Nephron progenitor cell (in vitro differentiated cells): Measurements from ENCODE around the gene DAGLA.

ENCODE experiments used
- DNase-seq: peaks from one replicate; pipeline ENCODE4 v3.0.0; 2021
- H3K27ac Mint-ChIP-seq: 2 replicates; pipeline ENCODE4 v1.8.0; 2021; ENCODE audit warnings: mild to moderate bottlenecking, moderate library complexity, mixed read lengths
- H3K27me3 Mint-ChIP-seq: 2 replicates; pipeline ENCODE4 v1.8.0; 2021; ENCODE audit warnings: mild to moderate bottlenecking, low read depth, mixed read lengths; ENCODE audit not compliant: poor library complexity
- H3K36me3 Mint-ChIP-seq: 2 replicates; pipeline ENCODE4 v1.8.0; 2021; ENCODE audit warnings: low read depth, mixed read lengths
- H3K4me1 Mint-ChIP-seq: 2 replicates; pipeline ENCODE4 v1.8.0; 2021; ENCODE audit warnings: mixed read lengths
- H3K4me3 Mint-ChIP-seq: 2 replicates; pipeline ENCODE4 v1.8.0; 2021; ENCODE audit warnings: mild to moderate bottlenecking, moderate library complexity, mixed read lengths
- H3K9me3 Mint-ChIP-seq: 2 replicates; pipeline ENCODE4 v1.8.0; 2021; ENCODE audit warnings: mild to moderate bottlenecking, moderate library complexity, mixed read lengths
- CTCF ChIP-seq: fragments of 200-600 bp; sonication (generic); IDR thresholded peaks from 2 replicates; pipeline ENCODE4 v1.5.0; 2021; ENCODE audit warnings: antibody characterized with exemption

DAGLA gene

GRCh38 chr11:61752117-61752924 is 72.1 kb downstream of the DAGLA start, which contains the start of gene MYRF:
Gene MYRF, plus strand, starts transcription at chr11:61752636. Its CDS starts 109 bp downstream, at chr11:61752745.
- H3K27me3 Mint-ChIP-seq = peaks cover 31% of the 10 kb centered on the region
- peaks cover 74% of the 10 kb centered on the region for H3K4me1 Mint-ChIP-seq
- TF ChIP-seq CTCF = peak; percentile 20
- H3K4me3 Mint-ChIP-seq = peak within 1 kb of the TSS; percentile 86
- peak; percentile 82 for DNase-seq
- no peaks in the 10 kb centered on the region for H3K36me3 Mint-ChIP-seq
- H3K27ac Mint-ChIP-seq = no peak within 1 kb of the TSS
- no peaks in the 10 kb centered on the region for H3K9me3 Mint-ChIP-seq

- no peak overlapping the region for H3K27ac Mint-ChIP-seq
- peaks cover 31% of the 10 kb centered on the region for H3K27me3 Mint-ChIP-seq
- TF ChIP-seq CTCF = no peak
- no peaks in the 10 kb centered on the region for H3K36me3 Mint-ChIP-seq
- H3K9me3 Mint-ChIP-seq = no peaks in the 10 kb centered on the region
- peaks cover 74% of the 10 kb centered on the region for H3K4me1 Mint-ChIP-seq
- DNase-seq = no peak
- peak overlapping the region; percentile 86 for H3K4me3 Mint-ChIP-seq
These were observed 72.8 kb downstream of the DAGLA start for GRCh38 chr11:61752925-61753521.

GRCh38 chr11:61753672-61754071 is 73.5 kb downstream of the DAGLA start:
- no peak overlapping the region for H3K27ac Mint-ChIP-seq
- DNase-seq = no peak
- TF ChIP-seq CTCF = no peak
- H3K27me3 Mint-ChIP-seq = peaks cover 31% of the 10 kb centered on the region
- H3K4me1 Mint-ChIP-seq = peaks cover 73% of the 10 kb centered on the region
- no peaks in the 10 kb centered on the region for H3K36me3 Mint-ChIP-seq
- no peaks in the 10 kb centered on the region for H3K9me3 Mint-ChIP-seq
- H3K4me3 Mint-ChIP-seq = peak overlapping the region; percentile 86

GRCh38 chr11:61754534-61755482 is 74.6 kb downstream of the DAGLA start:
- TF ChIP-seq CTCF = no peak
- Mint-ChIP-seq H3K4me1 (peaks cover 67% of the 10 kb centered on the region), H3K36me3 (no peaks in the 10 kb centered on the region), H3K4me3 (peak overlapping the region; percentile 86), H3K27me3 (peaks cover 31% of the 10 kb centered on the region), H3K9me3 (no peaks in the 10 kb centered on the region), H3K27ac (no peak overlapping the region)
- DNase-seq = peak; percentile 33

- H3K4me1 Mint-ChIP-seq = peaks cover 65% of the 10 kb centered on the region
- H3K9me3 Mint-ChIP-seq = no peaks in the 10 kb centered on the region
- H3K27ac Mint-ChIP-seq = no peak overlapping the region
- no peak for DNase-seq
- no peak for TF ChIP-seq CTCF
- H3K27me3 Mint-ChIP-seq = peaks cover 27% of the 10 kb centered on the region
- H3K4me3 Mint-ChIP-seq = no peak overlapping the region
- no peaks in the 10 kb centered on the region for H3K36me3 Mint-ChIP-seq
These were observed 75.9 kb downstream of the DAGLA start for GRCh38 chr11:61756147-61756451.
